ENCODE data around the gene DBX1.

GRCh38 chr11:20131788-20132666 lies 28.2 kb downstream of the DBX1 start:
- TF ChIP-seq, protein P1, sequence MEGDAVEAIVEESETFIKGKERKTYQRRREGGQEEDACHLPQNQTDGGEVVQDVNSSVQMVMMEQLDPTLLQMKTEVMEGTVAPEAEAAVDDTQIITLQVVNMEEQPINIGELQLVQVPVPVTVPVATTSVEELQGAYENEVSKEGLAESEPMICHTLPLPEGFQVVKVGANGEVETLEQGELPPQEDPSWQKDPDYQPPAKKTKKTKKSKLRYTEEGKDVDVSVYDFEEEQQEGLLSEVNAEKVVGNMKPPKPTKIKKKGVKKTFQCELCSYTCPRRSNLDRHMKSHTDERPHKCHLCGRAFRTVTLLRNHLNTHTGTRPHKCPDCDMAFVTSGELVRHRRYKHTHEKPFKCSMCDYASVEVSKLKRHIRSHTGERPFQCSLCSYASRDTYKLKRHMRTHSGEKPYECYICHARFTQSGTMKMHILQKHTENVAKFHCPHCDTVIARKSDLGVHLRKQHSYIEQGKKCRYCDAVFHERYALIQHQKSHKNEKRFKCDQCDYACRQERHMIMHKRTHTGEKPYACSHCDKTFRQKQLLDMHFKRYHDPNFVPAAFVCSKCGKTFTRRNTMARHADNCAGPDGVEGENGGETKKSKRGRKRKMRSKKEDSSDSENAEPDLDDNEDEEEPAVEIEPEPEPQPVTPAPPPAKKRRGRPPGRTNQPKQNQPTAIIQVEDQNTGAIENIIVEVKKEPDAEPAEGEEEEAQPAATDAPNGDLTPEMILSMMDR (IDR thresholded peaks at IDR 0.05) = peak; percentile 76 to 89 (median 88)
- TF ChIP-seq EP300 (IDR thresholded peaks at IDR 0.05) (no peak), POLR2A (IDR thresholded peaks at IDR 0.05) (no peak)

All from ovary (tissue), 3 donors.